Kidney (tissue), 14 donors: ENCODE measurements around the gene PRRT1. TPM values are rescaled to one million over a fixed set of nuclear protein-coding genes. Genes with fewer than 3 reads are reported as not detected.

ENCODE experiments used
- DNase-seq, 5 donors: peaks; one replicate each; pipeline ENCODE4 v3.0.0-alpha.2; 2013 to 2020
- FAIRE-seq: peaks from 2 replicates; lab custom pipeline; 2012; peaks lifted over from hg19 to GRCh38; lab: Jason Lieb, UNC
- H3K27ac ChIP-seq, 2 donors: one replicate each; pipeline ENCODE4 v1.7.0; 2013; ENCODE audit warnings: low read depth in 2 of 2, low read length in 2 of 2, inconsistent platforms in 1 of 2
- H3K27me3 ChIP-seq: one replicate; pipeline ENCODE4 v1.7.1; 2013; ENCODE audit warnings: low read length, inconsistent platforms; ENCODE audit not compliant: control insufficient read depth, insufficient read depth
- H3K36me3 ChIP-seq, 3 donors: one replicate each; pipeline versions ENCODE4 v1.7.0 to v1.7.1; 2013; ENCODE audit warnings: low read length in 3 of 3, control low read depth in 1 of 3, inconsistent platforms in 1 of 3; ENCODE audit not compliant: insufficient read depth in 3 of 3, control insufficient read depth in 2 of 3
- H3K4me1 ChIP-seq, 3 donors: one replicate each; pipeline versions ENCODE4 v1.7.0 to v1.7.1; 2013; ENCODE audit warnings: low read length in 3 of 3, inconsistent platforms in 1 of 3, low read depth in 1 of 3; ENCODE audit not compliant: control insufficient read depth in 2 of 3, insufficient read depth in 2 of 3
- H3K4me3 ChIP-seq, 3 donors: one replicate each; pipeline versions ENCODE4 v1.7.0 to v1.8.1; 2013; ENCODE audit warnings: low read length in 3 of 3, control low read depth in 1 of 3, inconsistent platforms in 1 of 3
- H3K9ac ChIP-seq, 3 donors: one replicate each; pipeline versions ENCODE4 v1.7.0 to v1.7.1; 2013; ENCODE audit warnings: low read length in 3 of 3, control low read depth in 1 of 3, inconsistent platforms in 1 of 3
- H3K9me3 ChIP-seq, 3 donors: one replicate each; pipeline versions ENCODE4 v1.7.0 to v1.7.1; 2013; ENCODE audit warnings: low read length in 3 of 3, control low read depth in 1 of 3, inconsistent platforms in 1 of 3; ENCODE audit not compliant: control insufficient read depth in 2 of 3, insufficient read depth in 1 of 3
- CTCF ChIP-seq: IDR thresholded peaks from 3 replicates; pipeline ENCODE4 v1.5.1; 2012; ENCODE audit warnings: mild to moderate bottlenecking, moderate library complexity, borderline replicate concordance; ENCODE audit not compliant: insufficient read depth; ENCODE audit errors: extremely low read depth
- intact Hi-C: fragments of 100-400 bp; cut with DNase I; formaldehyde crosslinking; loops from one replicate; pipeline ENCODE4 v1.11.1; 2022
- polyA plus RNA-seq: library from polyadenylated mRNA; stranded (reverse); fragments of 350-450 nt; fragmentation: Illumina TruSeq; extraction: RNeasy Lipid Tissue Mini Kit (QIAGEN cat#74804); gene quantifications from one replicate; pipeline ENCODE4 v1.2.3, GENCODE V29; 2014; ENCODE audit warnings: low read depth, low replicate concordance; ENCODE audit not compliant: insufficient read depth
- total RNA-seq: library from RNA; stranded (reverse); fragmentation: NEBNext Ultra II Directional; extraction: Animal tissue kit (Norgen Biotek cat#: 25700); gene quantifications from one replicate; pipeline ENCODE4 v1.2.1, GENCODE V29; 2021
- donor health status: control.
- donor health status: control.
- donor health status: control.
- donor health status: control.
- donor health status: control.
- donor health status: DM: yes; HTN: yes; CAD: no.
- donor health status: Normal renal cell carcinoma (clear cell type).

The PRRT1 gene
- total and polyA plus RNA-seq, 2 donors from 2014 or later: 2.4 to 4.0 TPM

DNA sequence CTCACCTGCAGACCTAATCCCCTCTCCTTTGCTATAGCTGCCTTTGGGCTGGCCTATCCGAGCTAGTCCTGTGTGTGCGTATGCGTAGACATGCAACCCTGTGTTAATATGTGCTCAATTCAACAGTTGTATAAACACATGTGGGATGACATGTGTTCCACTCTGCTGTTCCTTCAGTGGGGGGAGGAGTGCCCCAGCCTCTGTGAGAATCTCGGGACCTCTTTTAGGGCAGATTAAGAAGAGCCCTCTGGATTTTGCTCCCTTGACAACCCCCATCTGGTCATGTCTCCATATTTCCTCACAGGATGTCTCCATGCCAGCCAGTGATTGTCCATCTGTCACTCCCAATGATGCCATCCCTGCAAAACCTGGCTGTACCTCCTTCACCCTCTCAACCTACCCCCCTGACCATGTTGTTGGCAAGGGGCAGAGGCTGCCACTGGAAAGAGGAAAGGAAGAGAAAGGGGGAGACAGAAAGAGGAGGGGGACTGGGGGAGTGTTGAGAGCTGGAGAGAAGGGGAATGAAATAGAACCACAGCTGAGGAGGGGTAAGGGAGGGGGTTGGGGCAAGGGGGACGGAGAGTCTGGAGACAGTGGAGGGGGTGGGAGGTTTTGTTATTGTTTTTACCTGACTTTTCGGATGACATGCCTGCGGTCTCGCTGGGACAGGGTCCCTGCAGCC, 417 bp downstream of the PRRT1 start:
- intact Hi-C loops: no loop called here
- no peaks in the 10 kb centered on the region for H3K27me3 ChIP-seq
- peak overlapping the region; percentile 34 to 55 (median 36) for H3K4me3 ChIP-seq
- H3K4me1 ChIP-seq: peaks cover 4 to 20% (median 13%) of the 10 kb centered on the region in 3 donors
- FAIRE-seq (no peak), DNase-seq (peak in 2 of 5 donors; percentile 52 to 69)
- H3K9ac ChIP-seq: peak overlapping the region in 1 of 3 donors; percentile 1
- peaks cover 0 to 6% (median 3%) of the 10 kb centered on the region in 3 donors for H3K36me3 ChIP-seq
- TF ChIP-seq CTCF: no peak
- H3K27ac ChIP-seq: no peak overlapping the region
- no peaks in the 10 kb centered on the region for H3K9me3 ChIP-seq

GRCh38 chr6:32149932-32150870, 1.5 kb downstream of the PRRT1 start:
- Histone ChIP-seq H3K9ac (no peak overlapping the region), H3K4me3 (no peak overlapping the region), H3K9me3 (no peaks in the 10 kb centered on the region), H3K27me3 (no peaks in the 10 kb centered on the region), H3K27ac (no peak overlapping the region), H3K4me1 (peaks cover 4 to 15% (median 13%) of the 10 kb centered on the region in 3 donors), H3K36me3 (no peaks in the 10 kb centered on the region)
- intact Hi-C loops: no loop called here
- FAIRE-seq: no peak
- DNase-seq: peak in 4 of 5 donors; percentile 18 to 73 (median 30)
- TF ChIP-seq CTCF: no peak

GRCh38 chr6:32149092-32149755, 2.5 kb downstream of the PRRT1 start:
- Histone ChIP-seq H3K4me3 (peak overlapping the region in 1 of 3 donors; percentile 51), H3K4me1 (peaks cover 4 to 9% (median 7%) of the 10 kb centered on the region in 3 donors), H3K36me3 (no peaks in the 10 kb centered on the region), H3K27ac (no peak overlapping the region), H3K9ac (no peak overlapping the region), H3K27me3 (no peaks in the 10 kb centered on the region), H3K9me3 (no peaks in the 10 kb centered on the region)
- FAIRE-seq (no peak), DNase-seq (peak in 2 of 5 donors; percentile 23 to 67)
- intact Hi-C loops: no loop called here
- TF ChIP-seq CTCF: no peak
